GM12878 (cell line): ENCODE measurements around the gene TAX1BP3. TPM values are rescaled to one million over a fixed set of nuclear protein-coding genes. Genes with fewer than 3 reads are reported as not detected.

Source experiments
- ATAC-seq: fragments of 200-7000 bp; cut with Tn5 transposase; 3 replicates; pipeline ENCODE4 v1.9.1; 2020; ENCODE audit warnings: mild to moderate bottlenecking, moderate library complexity
- BruUV-seq: library from RNA; stranded (reverse); fragments of 400-500 nt; replicated peaks from 2 replicates; lab custom pipeline; 2021; lab: Mats Ljungman, UMichigan
- CTCF ChIA-PET: fragments of 300-600 bp; sonication (Branson Sonifier 250); formaldehyde crosslinking; extraction: SDS; loops from one replicate; lab custom pipeline; 2021; ENCODE audit warnings: inconsistent platforms; lab: Yijun Ruan, JAX
- POLR2A ChIA-PET: fragments of 350-600 bp; formaldehyde crosslinking; extraction: SDS; loops from one replicate; lab custom pipeline; 2021; ENCODE audit warnings: inconsistent platforms; lab: Charles Lee
- RAD21 ChIA-PET: fragments of 300-600 bp; sonication (Branson Sonifier 250); formaldehyde crosslinking; loops from one replicate; lab custom pipeline; 2023; ENCODE audit warnings: antibody characterized with exemption; ENCODE audit not compliant: unreplicated experiment; lab: Charles Lee
- SMC1A ChIA-PET: fragments of 300-600 bp; sonication (Branson Sonifier 250); formaldehyde crosslinking; loops from one replicate; lab custom pipeline; 2023; ENCODE audit not compliant: unreplicated experiment, uncharacterized antibody; lab: Charles Lee
- DNase-seq: peaks from one replicate; pipeline ENCODE4 v3.0.0-alpha.2; 2011; ENCODE audit warnings: low read depth, low spot score
- FAIRE-seq: peaks from 3 replicates; lab custom pipeline; 2011; peaks lifted over from hg19 to GRCh38; lab: Jason Lieb, UNC
- H2AFZ ChIP-seq: 2 replicates; pipeline ENCODE4 v1.6.0; 2011; ENCODE audit warnings: low read depth, low read length, control low read depth; ENCODE audit not compliant: control insufficient read depth
- H3K27ac ChIP-seq: 2 replicates; pipeline ENCODE4 v1.5.1; 2011; ENCODE audit warnings: control low read depth; ENCODE audit not compliant: control insufficient read depth, insufficient read depth
- H3K27me3 ChIP-seq, 2 experiments: replicated peaks in 1 of 2; 2 replicates each; pipeline versions ENCODE4 v1.6.0 to v1.6.1; 2011; ENCODE audit warnings: low read length in 1 of 2; ENCODE audit not compliant: control insufficient read depth in 2 of 2, insufficient read depth in 2 of 2
- H3K36me3 ChIP-seq, 2 experiments: 2 replicates each; pipeline ENCODE4 v1.5.1; 2011; ENCODE audit warnings: low read length in 1 of 2; ENCODE audit not compliant: control insufficient read depth in 2 of 2, insufficient read depth in 2 of 2
- H3K4me1 ChIP-seq: 2 replicates; pipeline ENCODE4 v1.6.1; 2011; ENCODE audit warnings: mild to moderate bottlenecking, low read length, moderate library complexity, mixed read lengths; ENCODE audit not compliant: control insufficient read depth, insufficient read depth
- H3K4me2 ChIP-seq: 2 replicates; pipeline ENCODE4 v1.6.0; 2011; ENCODE audit warnings: control low read depth; ENCODE audit not compliant: control insufficient read depth, insufficient read depth
- H3K4me3 ChIP-seq: fragments of 200-600 bp; sonication (generic); 2 replicates; pipeline ENCODE4 v1.5.1; 2016
- H3K79me2 ChIP-seq: 2 replicates; pipeline ENCODE4 v1.6.0; 2011; ENCODE audit warnings: low read length; ENCODE audit not compliant: control insufficient read depth, insufficient read depth
- H3K9ac ChIP-seq: 2 replicates; pipeline ENCODE4 v1.8.0; 2011; ENCODE audit warnings: low read length, control low read depth, mixed read lengths; ENCODE audit not compliant: control insufficient read depth, insufficient read depth
- H3K9me3 ChIP-seq: replicated peaks from 3 replicates; pipeline ENCODE4 v1.5.1; 2011; ENCODE audit warnings: mild to moderate bottlenecking, low read length; ENCODE audit not compliant: control insufficient read depth, insufficient read depth
- H4K20me1 ChIP-seq: 2 replicates; pipeline ENCODE4 v1.6.0; 2011; ENCODE audit not compliant: control insufficient read depth, insufficient read depth
- CBFB ChIP-seq: IDR thresholded peaks from 2 replicates; pipeline ENCODE4 v1.6.1; 2016; ENCODE audit warnings: antibody characterized with exemption, low read depth
- CBX3 ChIP-seq: fragments of 200-600 bp; sonication (generic); IDR thresholded peaks from 2 replicates; pipeline ENCODE4 v1.6.1; 2016; ENCODE audit warnings: low read depth, borderline replicate concordance
- CHD1 ChIP-seq: IDR thresholded peaks from 2 replicates; pipeline ENCODE4 v1.6.1; 2012; ENCODE audit warnings: low read depth, low read length, improper control_type of control experiment
- FOXK2 ChIP-seq: fragments of 450-650 bp; IDR thresholded peaks from 2 replicates; pipeline ENCODE4 v1.6.1; 2017; ENCODE audit warnings: mild to moderate bottlenecking, moderate library complexity
- IKZF1 ChIP-seq: fragments of 450-650 bp; conservative IDR thresholded peaks from 2 replicates; pipeline ENCODE4 v1.6.1; 2017; ENCODE audit warnings: antibody characterized with exemption, mild to moderate bottlenecking
- MEF2A ChIP-seq: IDR thresholded peaks from 2 replicates; pipeline ENCODE4 v1.6.1; 2011; ENCODE audit warnings: low read depth, mild to moderate bottlenecking, low read length, moderate library complexity; ENCODE audit not compliant: insufficient read depth
- MEF2B ChIP-seq: fragments of 450-650 bp; IDR thresholded peaks from 2 replicates; pipeline ENCODE4 v1.6.1; 2018; ENCODE audit warnings: mild to moderate bottlenecking, moderate library complexity; ENCODE audit not compliant: partially characterized antibody, poor library complexity, severe bottlenecking
- SIX5 ChIP-seq: IDR thresholded peaks from 2 replicates; pipeline ENCODE4 v1.6.1; 2011; ENCODE audit warnings: mild to moderate bottlenecking, low read depth, low read length, moderate library complexity; ENCODE audit not compliant: severe bottlenecking
- SP1 ChIP-seq: IDR thresholded peaks from one replicate; pipeline ENCODE4 v1.6.1; 2011; ENCODE audit warnings: low read depth, low read length
- ZNF24 ChIP-seq: fragments of 450-650 bp; IDR thresholded peaks from 2 replicates; pipeline ENCODE4 v1.6.1; 2017; ENCODE audit warnings: antibody characterized with exemption, mild to moderate bottlenecking
- WGBS: methylation state at CpG from one replicate; pipeline ENCODE4 v1.1.6; 2016; ENCODE audit warnings: low lambda C conversion rate; ENCODE audit not compliant: insufficient replicate concordance, insufficient coverage; ENCODE audit errors: missing lambda C conversion rate; 5-methylcytosine and 5-hydroxymethylcytosine counted together
- in situ Hi-C: fragments of 300-500 bp; cut with MboI; formaldehyde crosslinking; loops from 9 replicates; pipeline ENCODE4 v1.14.3; 2018; ENCODE audit warnings: mixed read lengths
- intact Hi-C: fragments of 100-400 bp; cut with micrococcal nuclease; formaldehyde crosslinking; loops from one replicate; pipeline ENCODE4 v1.14.2; 2022; ENCODE audit not compliant: unreplicated experiment
- polyA plus RNA-seq, 11 experiments: library from polyadenylated mRNA; depleted of rRNA in 4 of 11; unstranded in 6 of 11; stranded (reverse) in 5 of 11; fragments of >200 nt; fragmentation: Nextera tagmentation in 4 of 11; fragmentation: Illumina TruSeq in 1 of 11; extraction: Ambion mirVana in 4 of 11; extraction: Trizol in 1 of 11; gene quantifications; 1 replicate in 1 of 11; 2 replicates in 10 of 11; pipeline versions ENCODE4 v1.2.1 to v1.2.3, GENCODE V29; 2011 to 2016; ENCODE audit warnings: inconsistent platforms in 2 of 11, missing spikeins in 2 of 11, low read depth in 1 of 11
- total RNA-seq, 4 experiments: library from RNA; depleted of rRNA in 3 of 4; stranded (reverse); fragments of >200 nt in 3 of 4; fragmentation: Illumina TruSeq in 1 of 4; extraction: Trizol in 1 of 4; gene quantifications; 2 replicates each; pipeline versions ENCODE4 v1.2.1 to v1.2.3, GENCODE V29; 2013 to 2021
- TF ChIP-seq, protein P1 (sequence below): fragments of 450-650 bp; formaldehyde crosslinking; IDR thresholded peaks from 2 replicates; pipeline ENCODE4 v1.5.0; 2022; ENCODE audit warnings: mild to moderate bottlenecking, missing genetic modification characterization
- TF ChIP-seq, protein P2 (sequence below): fragments of 450-650 bp; conservative IDR thresholded peaks from 2 replicates; pipeline ENCODE4 v1.6.1; 2017; ENCODE audit warnings: mild to moderate bottlenecking, moderate library complexity

Gene TAX1BP3
- total and polyA plus RNA-seq, 10 of the 15 experiments (the other 5 are each of a cell fraction or from before 2014, with no cell fraction given), result 1.00 to 40.4 (median 15.4) TPM

- no peak overlapping the region for H3K27ac ChIP-seq
- ChIA-PET POLR2A (no interaction called here), RAD21 (no interaction called here), CTCF (no interaction called here), SMC1A (interaction anchor here (0.6 kb wide), 1 partner anchor 1675 kb away, joined by 3 read pairs; no protein-coding TSS in a partner anchor)
- H2AFZ ChIP-seq, result no peak overlapping the region
- no peaks in the 10 kb centered on the region for H3K4me1 ChIP-seq
- H4K20me1 ChIP-seq, result no peaks in the 10 kb centered on the region
- intact Hi-C loops (no loop called here), in situ Hi-C loops (no loop called here)
- no peaks in the 10 kb centered on the region for H3K36me3 ChIP-seq
- no peak for FAIRE-seq
- no peaks in the 10 kb centered on the region for H3K79me2 ChIP-seq
- DNase-seq, result no peak
- no peak overlapping the region for H3K9ac ChIP-seq
- TF ChIP-seq, protein P1, sequence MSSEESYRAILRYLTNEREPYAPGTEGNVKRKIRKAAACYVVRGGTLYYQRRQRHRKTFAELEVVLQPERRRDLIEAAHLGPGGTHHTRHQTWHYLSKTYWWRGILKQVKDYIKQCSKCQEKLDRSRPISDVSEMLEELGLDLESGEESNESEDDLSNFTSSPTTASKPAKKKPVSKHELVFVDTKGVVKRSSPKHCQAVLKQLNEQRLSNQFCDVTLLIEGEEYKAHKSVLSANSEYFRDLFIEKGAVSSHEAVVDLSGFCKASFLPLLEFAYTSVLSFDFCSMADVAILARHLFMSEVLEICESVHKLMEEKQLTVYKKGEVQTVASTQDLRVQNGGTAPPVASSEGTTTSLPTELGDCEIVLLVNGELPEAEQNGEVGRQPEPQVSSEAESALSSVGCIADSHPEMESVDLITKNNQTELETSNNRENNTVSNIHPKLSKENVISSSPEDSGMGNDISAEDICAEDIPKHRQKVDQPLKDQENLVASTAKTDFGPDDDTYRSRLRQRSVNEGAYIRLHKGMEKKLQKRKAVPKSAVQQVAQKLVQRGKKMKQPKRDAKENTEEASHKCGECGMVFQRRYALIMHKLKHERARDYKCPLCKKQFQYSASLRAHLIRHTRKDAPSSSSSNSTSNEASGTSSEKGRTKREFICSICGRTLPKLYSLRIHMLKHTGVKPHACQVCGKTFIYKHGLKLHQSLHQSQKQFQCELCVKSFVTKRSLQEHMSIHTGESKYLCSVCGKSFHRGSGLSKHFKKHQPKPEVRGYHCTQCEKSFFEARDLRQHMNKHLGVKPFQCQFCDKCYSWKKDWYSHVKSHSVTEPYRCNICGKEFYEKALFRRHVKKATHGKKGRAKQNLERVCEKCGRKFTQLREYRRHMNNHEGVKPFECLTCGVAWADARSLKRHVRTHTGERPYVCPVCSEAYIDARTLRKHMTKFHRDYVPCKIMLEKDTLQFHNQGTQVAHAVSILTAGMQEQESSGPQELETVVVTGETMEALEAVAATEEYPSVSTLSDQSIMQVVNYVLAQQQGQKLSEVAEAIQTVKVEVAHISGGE (CRISPR knock-in tag), result no peak
- TF ChIP-seq SP1 (no peak), ZNF24 (no peak), CHD1 (no peak), FOXK2 (no peak), CBFB (no peak), MEF2A (no peak), CBX3 (no peak), MEF2B (no peak), IKZF1 (no peak), SIX5 (no peak)
- TF ChIP-seq, protein P2, sequence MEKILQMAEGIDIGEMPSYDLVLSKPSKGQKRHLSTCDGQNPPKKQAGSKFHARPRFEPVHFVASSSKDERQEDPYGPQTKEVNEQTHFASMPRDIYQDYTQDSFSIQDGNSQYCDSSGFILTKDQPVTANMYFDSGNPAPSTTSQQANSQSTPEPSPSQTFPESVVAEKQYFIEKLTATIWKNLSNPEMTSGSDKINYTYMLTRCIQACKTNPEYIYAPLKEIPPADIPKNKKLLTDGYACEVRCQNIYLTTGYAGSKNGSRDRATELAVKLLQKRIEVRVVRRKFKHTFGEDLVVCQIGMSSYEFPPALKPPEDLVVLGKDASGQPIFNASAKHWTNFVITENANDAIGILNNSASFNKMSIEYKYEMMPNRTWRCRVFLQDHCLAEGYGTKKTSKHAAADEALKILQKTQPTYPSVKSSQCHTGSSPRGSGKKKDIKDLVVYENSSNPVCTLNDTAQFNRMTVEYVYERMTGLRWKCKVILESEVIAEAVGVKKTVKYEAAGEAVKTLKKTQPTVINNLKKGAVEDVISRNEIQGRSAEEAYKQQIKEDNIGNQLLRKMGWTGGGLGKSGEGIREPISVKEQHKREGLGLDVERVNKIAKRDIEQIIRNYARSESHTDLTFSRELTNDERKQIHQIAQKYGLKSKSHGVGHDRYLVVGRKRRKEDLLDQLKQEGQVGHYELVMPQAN, result no peak
- WGBS, result 81% methylated on average over 15 of the region's 16 CpGs
- no peak overlapping the region for H3K4me2 ChIP-seq
- ATAC-seq, result no peak
- H3K9me3 ChIP-seq, result no peaks in the 10 kb centered on the region
- no peak overlapping the region for H3K4me3 ChIP-seq
- H3K27me3 ChIP-seq, result no peaks in the 10 kb centered on the region
- BruUV-seq, result no TSS peak
These were observed 11.4 kb downstream of the TAX1BP3 start for GRCh38 chr17:3656755-3657587.
